ENCODE measurements around the gene CAMK4. TPM values are rescaled to one million over a fixed set of nuclear protein-coding genes. Genes with fewer than 3 reads are reported as not detected.
"Not testable (repeated sequence)": the region's sequence is repeated elsewhere in the genome, so short reads cannot be mapped to it uniquely, and the experiment has no call there.

The CAMK4 gene
- total RNA-seq, 4 donors from 2014 or later, result 0.42 to 5.3 (median 3.5) TPM

- TF ChIP-seq CTCF (IDR thresholded peaks at IDR 0.05) (no peak), EP300 (IDR thresholded peaks at IDR 0.05) (no peak), POLR2AphosphoS5 (IDR thresholded peaks at IDR 0.05) (no peak), POLR2A (IDR thresholded peaks at IDR 0.05; ENCODE audit: low read depth) (no peak)
- intact Hi-C loops (cut with DNase I), result no loop called here
- Histone ChIP-seq H3K27ac (replicated peaks in 1 of 4) (no peak overlapping the region), H3K27me3 (no peaks in the 10 kb centered on the region), H3K36me3 (no peaks in the 10 kb centered on the region), H3K4me3 (no peak overlapping the region), H3K9me3 (peaks cover 0 to 1% (median 0%) of the 10 kb centered on the region in 4 donors), H3K4me1 (no peaks in the 10 kb centered on the region)
- no peak for DNase-seq (ENCODE audit: extremely low spot score)
These were observed 183.4 kb downstream of the CAMK4 start for GRCh38 chr5:111407562-111407961.

- DNase-seq (ENCODE audit: extremely low spot score), result no peak
- Histone ChIP-seq H3K36me3 (no peaks in the 10 kb centered on the region), H3K4me3 (no peak overlapping the region), H3K27ac (replicated peaks in 1 of 4) (no peak overlapping the region), H3K27me3 (no peaks in the 10 kb centered on the region), H3K9me3 (no peaks in the 10 kb centered on the region), H3K4me1 (no peaks in the 10 kb centered on the region)
- intact Hi-C loops (cut with DNase I), result no loop called here
- TF ChIP-seq CTCF (IDR thresholded peaks at IDR 0.05) (no peak), EP300 (IDR thresholded peaks at IDR 0.05) (no peak), POLR2A (IDR thresholded peaks at IDR 0.05; ENCODE audit: low read depth) (no peak), POLR2AphosphoS5 (IDR thresholded peaks at IDR 0.05) (no peak)
- WGBS, result 100% methylated on average over 1 of the region's 1 CpG
These were observed 184.6 kb downstream of the CAMK4 start for GRCh38 chr5:111408817-111409216.

GRCh38 chr5:111409266-111409665, 185.1 kb downstream of the CAMK4 start:
- H3K4me1 ChIP-seq; H3K9me3 ChIP-seq; H3K4me3 ChIP-seq; DNase-seq (ENCODE audit: extremely low spot score); H3K27me3 ChIP-seq; intact Hi-C loops (cut with DNase I); H3K27ac ChIP-seq (replicated peaks in 1 of 4); H3K36me3 ChIP-seq: not testable (repeated sequence)

- 98% methylated on average over 3 of the region's 3 CpGs for WGBS
These were observed 185.9 kb downstream of the CAMK4 start for GRCh38 chr5:111410067-111410466.

GRCh38 chr5:111411301-111411700, 187.1 kb downstream of the CAMK4 start:
- no peak for DNase-seq (ENCODE audit: extremely low spot score)
- Histone ChIP-seq H3K27me3 (no peaks in the 10 kb centered on the region), H3K9me3 (no peaks in the 10 kb centered on the region), H3K4me1 (no peaks in the 10 kb centered on the region), H3K4me3 (no peak overlapping the region), H3K36me3 (no peaks in the 10 kb centered on the region), H3K27ac (replicated peaks in 1 of 4) (no peak overlapping the region)
- no peak for TF ChIP-seq EP300 (IDR thresholded peaks at IDR 0.05)
- no peak for TF ChIP-seq POLR2A (IDR thresholded peaks at IDR 0.05; ENCODE audit: low read depth)
- no peak for TF ChIP-seq CTCF (IDR thresholded peaks at IDR 0.05)
- TF ChIP-seq POLR2AphosphoS5 (IDR thresholded peaks at IDR 0.05), result no peak
- WGBS, result 93% methylated on average over 1 of the region's 1 CpG
- intact Hi-C loops (cut with DNase I), result no loop called here

More at GRCh38 chr5:111410067-111410466, 185.9 kb downstream of the CAMK4 start:
- H3K4me1 ChIP-seq; H3K9me3 ChIP-seq; intact Hi-C loops (cut with DNase I); H3K27ac ChIP-seq (replicated peaks in 1 of 4); H3K4me3 ChIP-seq; DNase-seq (ENCODE audit: extremely low spot score); H3K27me3 ChIP-seq; H3K36me3 ChIP-seq: not testable (repeated sequence)

- Histone ChIP-seq H3K27ac (replicated peaks in 1 of 4) (no peak overlapping the region), H3K4me3 (no peak overlapping the region), H3K4me1 (no peaks in the 10 kb centered on the region), H3K9me3 (no peaks in the 10 kb centered on the region), H3K36me3 (no peaks in the 10 kb centered on the region), H3K27me3 (no peaks in the 10 kb centered on the region)
- intact Hi-C loops (cut with DNase I), result no loop called here
- no peak for DNase-seq (ENCODE audit: extremely low spot score)
- TF ChIP-seq CTCF (IDR thresholded peaks at IDR 0.05) (no peak), POLR2A (IDR thresholded peaks at IDR 0.05; ENCODE audit: low read depth) (no peak), POLR2AphosphoS5 (IDR thresholded peaks at IDR 0.05) (no peak), EP300 (IDR thresholded peaks at IDR 0.05) (no peak)
- WGBS, result 95% methylated on average over 2 of the region's 2 CpGs
These were observed 188.4 kb downstream of the CAMK4 start for GRCh38 chr5:111412593-111412992.
